ENCODE measurements around the gene DNTT. TPM values are rescaled to one million over a fixed set of nuclear protein-coding genes. Genes with fewer than 3 reads are reported as not detected.

The DNTT gene
- total RNA-seq, 1 donor from 2014 or later, result not detected

GRCh38 chr10:96387161-96387560, 82.9 kb downstream of the DNTT start:
- H2AFZ ChIP-seq (replicated peaks), result no peak overlapping the region
- H3K4me1 ChIP-seq, result no peaks in the 10 kb centered on the region
- no peak for DNase-seq (ENCODE audit: low spot score)
- Mint-ChIP-seq H3K4me1 (no peaks in the 10 kb centered on the region), H3K27me3 (ENCODE audit: insufficient read depth, low read depth) (peaks cover 6% of the 10 kb centered on the region), H3K4me3 (no peak overlapping the region), H3K9me3 (no peaks in the 10 kb centered on the region), H3K36me3 (no peaks in the 10 kb centered on the region), H3K27ac (no peak overlapping the region)
- H3K9me3 ChIP-seq (ENCODE audit: low read depth), result no peaks in the 10 kb centered on the region
- no peaks in the 10 kb centered on the region for H3K27me3 ChIP-seq
- no peaks in the 10 kb centered on the region for H3K36me3 ChIP-seq
- no peaks in the 10 kb centered on the region for H3F3A ChIP-seq (ENCODE audit: low read depth)
- no peaks in the 10 kb centered on the region for H4K20me1 ChIP-seq (ENCODE audit: low read depth)
- H3K4me2 ChIP-seq, result no peak overlapping the region
- no peak overlapping the region for H3K4me3 ChIP-seq
- H3K79me2 ChIP-seq (ENCODE audit: low read depth), result no peaks in the 10 kb centered on the region
- TF ChIP-seq, protein P1, sequence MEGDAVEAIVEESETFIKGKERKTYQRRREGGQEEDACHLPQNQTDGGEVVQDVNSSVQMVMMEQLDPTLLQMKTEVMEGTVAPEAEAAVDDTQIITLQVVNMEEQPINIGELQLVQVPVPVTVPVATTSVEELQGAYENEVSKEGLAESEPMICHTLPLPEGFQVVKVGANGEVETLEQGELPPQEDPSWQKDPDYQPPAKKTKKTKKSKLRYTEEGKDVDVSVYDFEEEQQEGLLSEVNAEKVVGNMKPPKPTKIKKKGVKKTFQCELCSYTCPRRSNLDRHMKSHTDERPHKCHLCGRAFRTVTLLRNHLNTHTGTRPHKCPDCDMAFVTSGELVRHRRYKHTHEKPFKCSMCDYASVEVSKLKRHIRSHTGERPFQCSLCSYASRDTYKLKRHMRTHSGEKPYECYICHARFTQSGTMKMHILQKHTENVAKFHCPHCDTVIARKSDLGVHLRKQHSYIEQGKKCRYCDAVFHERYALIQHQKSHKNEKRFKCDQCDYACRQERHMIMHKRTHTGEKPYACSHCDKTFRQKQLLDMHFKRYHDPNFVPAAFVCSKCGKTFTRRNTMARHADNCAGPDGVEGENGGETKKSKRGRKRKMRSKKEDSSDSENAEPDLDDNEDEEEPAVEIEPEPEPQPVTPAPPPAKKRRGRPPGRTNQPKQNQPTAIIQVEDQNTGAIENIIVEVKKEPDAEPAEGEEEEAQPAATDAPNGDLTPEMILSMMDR (IDR thresholded peaks at IDR 0.05), result no peak
- TF ChIP-seq EZH2phosphoT487 (IDR thresholded peaks at IDR 0.05), result no peak
- TF ChIP-seq EZH2 (IDR thresholded peaks at IDR 0.05), result no peak
- no peak overlapping the region for H3K27ac ChIP-seq
- no peak overlapping the region for H3K9ac ChIP-seq

DNA sequence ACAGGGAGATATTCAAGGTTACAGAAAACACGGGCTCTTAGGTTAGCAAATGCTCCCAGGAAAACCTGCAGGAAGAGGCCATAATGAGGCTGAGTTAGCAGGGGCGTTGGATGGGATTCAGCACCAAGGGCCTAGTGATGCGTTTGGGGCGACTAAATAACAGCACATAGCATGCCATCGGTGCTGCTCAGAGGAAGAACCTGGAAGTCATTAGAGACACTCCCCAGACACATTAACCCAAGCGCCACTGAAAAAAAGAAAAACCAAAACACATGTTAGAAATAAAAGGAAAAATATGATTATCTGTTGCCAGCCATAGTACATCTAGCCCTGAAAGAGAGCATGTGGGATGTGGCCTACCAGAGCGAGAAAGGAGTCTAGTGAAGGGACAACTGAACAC, 83.4 kb downstream of the DNTT start:
- Mint-ChIP-seq H3K27me3 (ENCODE audit: insufficient read depth, low read depth) (peaks cover 6% of the 10 kb centered on the region), H3K27ac (no peak overlapping the region), H3K36me3 (peaks cover under 1% of the 10 kb centered on the region), H3K9me3 (no peaks in the 10 kb centered on the region), H3K4me3 (no peak overlapping the region), H3K4me1 (no peaks in the 10 kb centered on the region)
- no peaks in the 10 kb centered on the region for H3F3A ChIP-seq (ENCODE audit: low read depth)
- no peak overlapping the region for H3K4me3 ChIP-seq
- no peaks in the 10 kb centered on the region for H3K79me2 ChIP-seq (ENCODE audit: low read depth)
- no peak overlapping the region for H3K9ac ChIP-seq
- no peaks in the 10 kb centered on the region for H3K4me1 ChIP-seq
- H4K20me1 ChIP-seq (ENCODE audit: low read depth), result no peaks in the 10 kb centered on the region
- H3K36me3 ChIP-seq, result no peaks in the 10 kb centered on the region
- H2AFZ ChIP-seq (replicated peaks), result no peak overlapping the region
- no peaks in the 10 kb centered on the region for H3K9me3 ChIP-seq (ENCODE audit: low read depth)
- TF ChIP-seq, protein P1 (IDR thresholded peaks at IDR 0.05), result no peak
- TF ChIP-seq EZH2 (IDR thresholded peaks at IDR 0.05) (no peak), EZH2phosphoT487 (IDR thresholded peaks at IDR 0.05) (no peak)
- no peaks in the 10 kb centered on the region for H3K27me3 ChIP-seq
- DNase-seq (ENCODE audit: low spot score), result no peak
- no peak overlapping the region for H3K4me2 ChIP-seq
- no peak overlapping the region for H3K27ac ChIP-seq

Other genes starting within 250 kb of the DNTT start
- 50.3 and 79.9 TPM in 2 replicates for gene ZNF518A, start 174.1 kb upstream of the DNTT start, total RNA-seq (ENCODE audit: low replicate concordance)
- not detected in 2 replicates for gene BLNK, start 32.9 kb upstream of the DNTT start, total RNA-seq (ENCODE audit: low replicate concordance)
- not detected in 2 replicates for gene OPALIN, start 54.6 kb downstream of the DNTT start, total RNA-seq (ENCODE audit: low replicate concordance)
- 0.22 and 1.3 TPM in 2 replicates for gene TLL2, start 209.5 kb downstream of the DNTT start, total RNA-seq (ENCODE audit: low replicate concordance)